ENCODE measurements around the gene PAX9.
"Not testable (repeated sequence)": the region's sequence is repeated elsewhere in the genome, so short reads cannot be mapped to it uniquely, and the experiment has no call there.

The PAX9 gene

DNA sequence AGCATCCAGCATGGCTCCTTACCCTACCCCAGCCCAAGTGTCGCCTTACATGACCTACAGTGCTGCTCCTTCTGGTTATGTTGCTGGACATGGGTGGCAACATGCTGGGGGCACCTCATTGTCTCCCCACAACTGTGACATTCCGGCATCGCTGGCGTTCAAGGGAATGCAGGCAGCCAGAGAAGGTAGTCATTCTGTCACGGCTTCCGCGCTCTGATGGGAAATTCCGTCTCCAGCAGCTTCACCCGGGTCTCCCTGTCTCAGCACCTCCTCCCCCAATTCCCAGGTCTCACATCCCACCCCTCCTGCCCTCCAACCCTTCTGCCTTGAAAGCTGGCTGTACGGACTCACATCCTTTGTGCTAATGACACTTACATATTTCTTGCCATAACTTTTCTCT, 14.6 kb downstream of the PAX9 start:
- no peak for DNase-seq

DNA sequence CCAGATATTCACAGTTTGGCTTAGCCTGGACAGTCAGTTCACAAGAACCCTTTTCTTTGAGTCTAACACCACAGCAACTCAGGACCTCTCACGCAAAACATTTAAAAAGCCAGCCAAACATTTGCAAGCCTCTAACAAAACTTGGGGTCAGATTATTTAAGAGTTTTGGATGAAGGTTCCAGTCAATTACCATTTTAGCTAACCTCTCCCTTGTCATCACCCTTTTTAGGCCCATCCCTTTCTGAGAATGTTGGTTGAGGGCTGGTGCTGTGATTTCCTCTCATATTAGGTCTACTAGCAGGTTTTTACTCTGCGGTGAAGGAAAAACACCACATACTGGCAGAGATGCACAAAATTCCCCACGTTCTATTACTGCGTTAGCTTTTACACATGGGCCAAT, 20.7 kb downstream of the PAX9 start:
- no peak for DNase-seq

DNA sequence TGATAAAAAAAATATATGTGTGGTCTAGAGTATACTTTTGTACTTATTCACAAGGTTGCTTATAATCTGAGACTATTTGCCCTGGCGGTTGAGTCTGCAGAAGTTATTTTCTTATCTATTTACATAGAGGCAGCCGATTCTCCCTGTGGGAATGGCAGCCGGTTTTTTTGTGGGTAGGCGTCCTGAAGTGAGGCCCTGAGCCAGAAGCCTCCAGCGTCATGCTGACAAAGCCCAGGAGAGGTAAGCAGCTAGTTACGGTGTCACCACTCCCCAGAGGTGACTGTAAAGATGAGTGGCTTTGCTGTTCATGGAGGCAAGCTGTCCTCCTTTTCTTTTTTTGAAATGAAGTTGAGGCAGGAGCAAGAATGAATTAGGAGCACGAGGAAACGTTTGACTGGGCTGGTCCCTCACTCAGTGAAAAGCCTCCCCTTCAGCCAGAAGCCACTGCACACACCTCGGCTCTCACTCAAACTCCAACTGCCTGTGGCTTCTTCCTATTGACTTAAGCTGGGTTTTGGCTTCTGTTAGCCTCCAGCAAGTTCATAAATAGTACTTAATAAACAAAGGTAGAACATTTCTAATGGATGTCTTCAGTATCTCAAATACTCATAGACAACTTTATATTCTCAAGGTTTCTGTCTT, 21.5 kb downstream of the PAX9 start:
- DNase-seq, result no peak

DNA sequence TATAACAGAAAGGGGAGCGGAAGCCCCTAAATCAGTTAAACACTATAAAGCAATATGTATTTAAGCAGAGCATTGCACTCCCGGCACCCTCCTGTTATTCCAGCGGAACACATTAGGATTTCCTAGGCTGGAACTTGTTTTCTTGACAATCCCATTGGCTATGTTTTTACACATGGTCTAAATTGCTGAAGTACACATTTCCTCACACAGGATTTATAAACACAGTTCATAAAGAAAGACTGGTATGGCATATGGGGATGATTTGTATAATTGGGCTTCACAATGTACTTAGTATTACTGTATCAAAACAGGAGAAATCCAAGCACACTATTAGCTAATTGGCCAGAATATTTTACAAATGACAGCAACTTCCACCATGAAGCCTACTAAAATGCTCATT, 23.3 kb downstream of the PAX9 start:
- no peak for DNase-seq

DNA sequence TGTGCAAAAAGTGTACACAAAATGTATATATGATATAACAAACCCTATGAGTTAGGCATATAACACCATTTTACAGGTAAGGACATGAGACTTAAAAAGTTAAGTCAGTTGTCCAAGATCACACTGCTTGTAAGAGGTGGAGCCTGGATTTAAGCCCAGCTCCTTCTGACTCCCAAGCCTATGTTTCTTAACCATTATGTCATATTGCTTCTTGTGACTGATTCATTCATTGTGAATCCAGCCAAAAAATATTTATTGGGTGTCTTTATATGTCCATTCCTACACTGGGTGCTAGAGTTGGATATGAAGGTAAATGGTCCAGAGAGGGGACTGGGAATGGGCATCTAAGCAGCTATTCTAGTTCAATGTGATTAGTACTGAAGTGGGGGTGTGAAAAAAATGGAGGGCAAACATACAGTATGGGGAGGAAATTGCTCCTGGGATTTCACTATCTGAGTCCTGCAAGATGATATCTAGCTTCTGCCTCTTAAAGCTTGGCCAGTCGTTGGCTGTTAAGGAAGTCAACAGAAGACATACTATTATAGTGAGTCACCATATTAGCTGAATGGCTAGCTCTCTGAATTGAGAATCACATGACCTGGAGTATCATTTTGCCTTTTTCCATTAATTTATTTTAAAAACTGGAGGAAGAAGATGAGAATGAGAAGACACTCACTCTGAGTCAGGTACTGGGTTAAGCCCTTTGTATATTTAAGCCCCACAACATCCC, 28.8 kb downstream of the PAX9 start:
- no peak for DNase-seq

DNA sequence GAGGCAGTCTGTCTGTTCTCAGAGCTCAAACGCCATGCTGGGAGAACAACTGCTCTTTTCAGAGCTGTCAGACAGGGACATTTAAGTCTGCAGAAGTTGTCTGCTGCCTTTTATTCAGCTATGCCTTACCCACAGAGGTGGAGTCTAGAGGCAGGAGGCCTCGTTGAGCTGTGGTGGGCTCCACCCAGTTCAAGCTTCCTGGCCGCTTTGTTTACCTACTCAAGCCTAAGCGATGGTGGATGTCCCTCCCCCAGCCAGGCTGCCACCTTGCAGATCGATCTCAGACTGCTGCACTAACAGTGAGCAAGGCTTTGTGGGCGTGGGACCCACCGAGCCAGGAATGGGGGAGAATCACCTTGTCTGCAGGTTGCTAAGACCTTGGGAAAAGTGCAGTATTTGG, 37.8 kb downstream of the PAX9 start:
- DNase-seq, result not testable (repeated sequence)

DNA sequence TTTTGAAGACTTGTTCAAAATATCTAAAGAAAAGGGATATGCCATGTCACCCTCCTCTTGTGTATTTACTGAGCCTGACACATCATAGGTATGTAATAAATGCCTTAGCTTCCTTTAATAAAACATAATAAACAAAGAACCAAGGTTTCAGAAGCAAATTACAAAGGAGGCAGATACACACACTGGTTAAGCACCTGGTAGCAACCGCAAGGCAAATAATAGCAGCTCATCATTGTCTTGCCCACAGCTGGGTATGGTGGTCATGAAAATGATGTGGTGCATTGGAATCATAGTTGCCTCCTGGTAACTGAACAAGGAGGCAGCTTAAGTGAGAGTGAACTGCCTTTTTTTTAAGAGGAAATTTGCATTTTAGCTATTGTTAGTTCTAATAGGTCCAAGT, 39.0 kb downstream of the PAX9 start:
- no peak for DNase-seq

DNA sequence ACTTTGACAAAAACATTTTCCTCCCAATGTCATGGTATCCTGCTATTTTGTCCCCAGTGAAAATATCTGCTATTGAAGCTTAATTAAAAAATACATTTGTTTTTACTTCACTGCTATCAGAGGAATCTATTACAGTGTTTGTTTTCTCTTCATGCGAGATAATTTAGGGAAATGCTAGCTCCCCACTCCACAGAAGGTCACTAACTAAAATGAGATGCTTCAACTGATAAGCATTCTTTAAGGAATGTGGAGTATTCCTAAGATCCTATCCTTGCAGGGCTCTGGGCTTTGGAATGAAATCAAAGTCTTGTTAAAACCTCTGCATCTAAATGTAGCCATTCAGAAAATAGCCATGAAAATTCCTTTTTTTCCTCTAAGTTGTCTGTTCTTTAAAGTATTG, 39.5 kb downstream of the PAX9 start:
- no peak for DNase-seq

DNA sequence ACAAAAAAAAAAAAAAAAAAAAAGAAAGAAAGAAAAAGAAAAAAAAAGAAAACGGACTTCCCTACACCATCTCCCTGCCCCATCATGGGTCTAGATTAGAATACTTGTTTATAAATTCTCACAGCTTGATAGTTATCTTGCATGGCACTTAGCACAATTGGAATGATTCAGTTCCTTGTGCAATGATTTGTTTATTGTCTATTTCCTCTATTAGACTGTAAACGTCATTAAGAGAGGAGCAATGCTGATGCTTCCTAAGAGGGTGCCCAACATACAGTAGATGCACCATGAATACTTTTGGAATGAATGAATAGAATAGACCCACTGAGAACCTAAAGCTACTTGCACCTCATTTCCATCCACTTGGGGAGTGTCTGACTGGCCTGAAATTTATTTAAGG, 40.8 kb downstream of the PAX9 start:
- no peak for DNase-seq

DNA sequence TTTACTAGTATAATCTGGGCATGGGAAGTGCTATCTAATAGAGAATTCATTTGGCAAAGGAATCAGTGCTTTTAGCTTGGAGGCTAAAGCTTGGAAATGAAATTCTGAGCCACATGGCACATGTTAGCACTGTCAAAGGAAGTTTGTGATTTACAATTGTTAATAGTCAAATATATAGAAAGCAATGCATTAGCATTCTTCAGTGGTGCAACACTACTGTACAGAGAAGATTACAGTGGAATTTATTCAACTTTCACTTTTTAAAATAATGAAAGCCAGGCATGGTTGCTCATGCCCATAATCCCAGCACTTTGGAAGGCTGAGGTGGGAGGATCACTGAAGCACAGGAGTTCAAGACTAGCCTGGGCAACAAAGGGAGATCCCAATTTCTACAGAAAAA, 45.9 kb downstream of the PAX9 start:
- DNase-seq, result no peak

DNA sequence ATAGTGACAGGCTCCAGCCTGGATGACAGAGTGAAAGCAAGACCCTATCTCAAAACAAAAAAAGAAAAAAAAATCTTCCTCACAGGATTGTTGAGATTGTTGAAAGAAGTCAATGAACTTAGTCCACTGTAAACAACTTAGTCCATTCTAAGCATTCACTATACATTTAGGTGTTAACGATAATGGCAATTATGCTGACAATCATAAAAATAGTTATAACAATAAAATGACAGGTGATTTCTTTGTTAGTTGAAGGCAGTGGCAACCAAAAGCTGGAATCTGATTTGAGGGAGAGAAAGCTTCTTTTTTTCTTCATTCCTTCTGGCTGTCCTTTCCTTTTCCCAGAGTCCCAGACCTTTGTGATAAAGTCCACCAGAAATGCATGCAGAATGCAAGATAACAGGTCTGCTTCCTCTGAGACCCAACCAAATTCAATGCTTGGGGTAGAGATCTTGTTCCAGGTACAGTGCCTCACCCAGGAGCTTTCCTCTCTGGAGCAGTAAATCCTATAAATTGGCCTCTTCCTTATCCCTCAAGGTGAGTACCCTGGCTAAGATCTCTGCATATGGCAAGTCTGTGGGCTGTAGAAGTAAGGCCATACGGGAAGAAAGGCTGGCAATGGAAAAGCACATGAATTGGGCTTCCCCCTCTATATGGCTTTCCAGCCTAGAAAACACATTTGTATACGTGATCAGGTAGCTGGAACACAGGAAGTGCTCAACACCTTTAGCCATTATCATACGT, 52.5 kb downstream of the PAX9 start:
- DNase-seq, result no peak

DNA sequence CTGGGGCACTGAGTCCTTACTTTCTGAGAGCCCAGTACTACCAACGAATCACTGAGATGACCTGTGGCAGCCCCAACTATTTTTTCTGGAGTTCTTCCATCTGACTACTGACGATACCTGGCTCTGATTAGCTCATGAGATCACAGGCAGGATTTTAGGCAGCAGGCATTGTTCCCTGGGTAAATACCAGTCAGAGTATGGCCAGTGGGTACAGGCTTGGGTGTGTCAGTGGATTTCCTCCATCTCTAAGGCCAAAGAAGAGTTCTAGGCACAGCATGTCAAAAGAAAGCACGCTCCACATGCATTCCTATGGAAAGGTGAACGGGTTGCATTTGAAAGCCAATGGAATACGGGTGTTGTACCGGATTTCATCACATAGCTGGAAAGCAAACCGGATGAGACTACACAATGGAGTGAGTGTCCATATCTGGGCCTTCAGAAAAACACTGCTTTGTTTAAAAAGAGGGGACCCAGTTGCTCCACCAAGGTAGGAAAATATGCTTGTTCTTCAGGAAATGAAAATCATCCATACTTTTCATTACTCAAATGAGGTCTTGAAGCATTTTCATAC, 55.0 kb downstream of the PAX9 start:
- no peak for DNase-seq

DNA sequence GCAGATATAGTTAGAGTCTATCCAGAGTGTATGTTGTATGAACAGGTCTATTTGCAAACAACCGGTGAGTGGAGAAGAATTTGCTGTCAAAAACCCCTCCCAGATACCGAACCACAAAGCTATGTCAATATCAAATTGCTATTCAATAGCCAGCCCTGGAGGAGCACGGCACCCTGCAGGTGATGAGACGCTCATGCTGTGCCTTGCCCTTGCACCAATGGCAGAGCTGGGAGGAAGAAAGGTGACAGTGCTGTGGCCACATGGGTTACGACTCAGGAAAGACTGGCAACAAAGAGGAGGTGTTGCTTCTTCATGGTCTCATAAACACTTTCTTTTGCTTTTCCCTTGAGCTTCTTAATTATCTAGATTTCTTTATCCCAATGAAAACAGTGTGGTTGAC, 55.7 kb downstream of the PAX9 start:
- no peak for DNase-seq

DNA sequence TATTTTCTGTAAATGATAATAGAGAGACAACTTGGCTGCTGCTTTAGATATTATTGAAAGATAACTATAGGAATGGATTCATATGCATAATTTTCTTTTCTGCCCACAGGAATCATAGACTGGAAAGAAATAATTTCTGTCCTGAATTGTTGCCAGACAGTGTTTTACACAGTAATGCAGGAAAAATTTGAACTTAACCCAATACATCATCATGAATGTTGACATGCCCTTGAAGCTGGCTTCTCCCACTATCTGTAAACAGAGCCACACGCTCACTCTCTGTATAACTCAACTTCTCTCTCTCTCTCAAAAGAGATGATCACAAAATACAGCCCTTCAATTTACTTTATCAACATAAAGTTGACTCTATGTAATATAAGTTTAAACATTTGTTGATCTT, 56.6 kb downstream of the PAX9 start:
- DNase-seq, result no peak

DNA sequence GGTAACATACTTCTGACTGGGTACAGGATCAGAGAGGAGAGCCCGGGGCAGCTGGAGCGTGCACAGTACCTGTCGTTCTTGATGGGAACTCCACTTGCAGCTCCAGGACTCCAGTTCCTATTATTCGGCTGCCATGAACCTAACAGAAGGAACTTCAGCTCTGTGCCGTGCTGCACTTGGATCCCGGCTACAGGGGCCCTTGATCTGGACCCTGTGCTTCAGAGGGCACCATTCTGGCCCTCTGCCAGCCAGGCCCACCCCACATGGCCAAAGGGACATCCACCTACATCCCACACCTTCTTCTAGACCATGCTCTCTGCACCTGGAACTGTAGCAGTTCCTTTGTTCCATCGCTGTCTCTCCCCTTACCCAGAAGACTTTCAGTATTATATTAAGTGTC, 58.2 kb downstream of the PAX9 start:
- DNase-seq, result no peak

DNA sequence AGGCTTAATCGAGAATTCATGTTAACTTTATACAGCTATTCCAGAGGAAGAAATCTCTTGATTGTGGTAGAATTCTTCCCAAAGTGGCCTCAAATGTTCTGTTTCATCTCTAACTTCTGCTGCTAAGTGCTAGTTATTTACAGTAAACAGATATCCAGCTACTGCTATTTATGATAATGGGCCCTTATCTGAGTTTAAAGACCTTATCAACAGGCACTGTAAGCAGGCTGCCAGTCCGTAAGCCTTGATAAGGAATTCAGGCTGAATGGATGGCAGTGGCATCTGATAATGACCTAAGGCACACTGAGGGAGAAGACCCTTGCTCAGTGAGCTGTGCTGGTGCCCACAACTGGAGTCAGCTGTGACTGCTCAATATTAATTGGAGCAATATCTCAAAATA, 59.0 kb downstream of the PAX9 start:
- DNase-seq, result no peak

DNA sequence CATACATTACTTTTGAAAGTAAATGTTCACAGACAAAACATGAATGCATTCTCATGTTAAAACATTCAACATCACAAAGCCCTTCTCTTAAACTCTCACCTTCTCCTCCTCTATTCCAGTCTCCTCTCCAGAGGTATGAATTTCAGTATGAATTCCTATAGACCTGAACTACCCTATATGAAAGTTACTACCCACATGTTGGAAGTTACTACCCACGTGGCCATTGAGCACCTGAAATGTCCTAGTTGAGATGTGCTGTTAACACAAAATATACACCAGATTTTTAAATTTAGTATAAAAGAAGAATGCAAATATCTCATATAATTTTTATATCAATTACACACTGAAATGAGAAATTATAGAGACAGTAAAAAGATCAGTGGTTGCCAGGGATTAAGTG, 60.2 kb downstream of the PAX9 start:
- DNase-seq, result no peak

DNA sequence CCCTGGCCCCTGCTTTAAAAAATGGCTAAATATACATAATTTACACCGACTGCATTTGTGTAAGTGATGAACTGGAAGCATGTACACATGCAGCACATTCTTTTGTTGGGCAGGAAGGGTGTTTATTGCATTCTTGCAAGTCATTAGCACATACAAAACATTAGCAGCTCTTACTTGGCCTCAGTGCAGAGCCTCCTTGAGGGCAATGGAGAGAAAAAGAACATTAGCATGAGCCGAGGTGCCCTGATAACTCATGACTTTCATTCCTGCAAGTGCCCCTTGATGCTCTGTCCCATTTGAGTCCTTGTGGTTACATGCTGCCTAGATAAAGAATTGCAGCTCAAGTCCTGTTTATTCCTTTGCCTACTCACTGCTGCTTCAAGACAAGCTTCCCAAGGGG, 61.9 kb downstream of the PAX9 start:
- DNase-seq, result no peak

DNA sequence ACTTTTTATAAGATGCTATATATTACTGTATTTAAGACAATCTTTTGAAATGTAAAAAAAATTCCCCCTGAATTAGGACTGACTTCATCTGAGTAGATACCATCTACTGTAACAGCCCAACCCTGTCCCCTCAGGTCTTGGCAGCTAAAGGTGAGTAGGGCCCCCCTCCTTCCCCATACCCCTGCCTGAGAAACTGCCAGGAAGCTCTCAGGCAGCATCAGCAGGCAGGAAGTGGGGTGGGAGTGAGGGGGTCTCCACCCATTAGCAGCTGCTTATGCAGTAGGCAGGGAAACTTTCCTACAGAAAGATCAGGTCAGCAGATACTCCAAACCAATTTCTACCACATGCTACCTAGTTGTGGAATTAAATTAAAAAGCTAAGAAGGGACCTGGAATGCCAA, 62.5 kb downstream of the PAX9 start:
- no peak for DNase-seq

DNA sequence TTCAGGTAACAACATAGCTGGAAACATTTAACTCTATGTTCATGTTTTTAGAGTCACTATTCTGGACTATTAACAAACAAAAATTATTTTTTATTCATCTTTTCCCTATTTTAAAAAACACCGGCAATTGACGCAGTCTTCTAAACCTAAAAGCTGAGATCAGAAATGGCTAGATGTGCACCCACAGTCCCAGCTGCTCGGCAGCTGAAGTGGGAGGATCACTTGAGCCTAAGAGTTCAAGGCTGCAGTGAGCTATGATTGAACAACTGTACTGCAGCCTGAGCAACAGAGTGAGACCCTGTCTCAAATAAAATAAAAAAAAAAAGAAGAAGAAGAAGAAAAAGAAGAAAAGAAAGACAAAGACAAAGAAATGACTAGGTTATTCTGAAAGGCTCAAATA, 64.5 kb downstream of the PAX9 start:
- DNase-seq, result no peak

All from C1 segment of cervical spinal cord (tissue), 14 donors.